GM23248 (cell line): ENCODE results near the gene MOBP.

Source experiments
- EZH2 ChIP-seq: fragments of 200-600 bp; sonication (generic); IDR thresholded peaks from 2 replicates; pipeline ENCODE4 v1.6.1; 2018; ENCODE audit warnings: antibody characterized with exemption, mild to moderate bottlenecking; ENCODE audit not compliant: insufficient read depth, poor library complexity, severe bottlenecking
- EZH2phosphoT487 ChIP-seq: fragments of 200-600 bp; sonication (generic); IDR thresholded peaks from 2 replicates; pipeline ENCODE4 v1.6.1; 2018; ENCODE audit warnings: antibody characterized with exemption, moderate library complexity, mild to moderate bottlenecking, low read depth; ENCODE audit not compliant: insufficient read depth

DNA sequence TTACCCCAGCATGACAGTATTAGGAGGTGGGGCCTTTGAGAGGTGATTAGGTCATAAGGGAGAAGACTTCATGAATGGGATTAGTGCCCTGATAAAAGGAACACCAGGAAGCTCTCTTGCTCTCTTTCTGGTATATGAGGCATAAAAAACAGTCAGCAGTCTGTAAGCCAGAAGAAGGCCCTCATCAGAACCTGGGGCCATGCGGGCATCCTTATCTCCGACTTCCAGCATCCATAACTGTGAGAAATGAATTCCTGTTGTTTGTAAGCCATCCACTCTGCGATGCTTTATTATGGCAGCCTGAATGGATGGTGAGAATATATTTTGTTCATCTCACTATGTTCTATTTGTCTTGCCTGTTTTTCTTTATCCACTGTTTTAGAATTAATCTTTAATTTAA is 17.7 kb upstream of the MOBP start:
- no peak for TF ChIP-seq EZH2
- TF ChIP-seq EZH2phosphoT487: no peak
